PC-3 (cell line): ENCODE data around the gene ARF1. TPM values are rescaled to one million over a fixed set of nuclear protein-coding genes. Genes with fewer than 3 reads are reported as not detected.

Experiments used
- ATAC-seq: fragments of 200-7000 bp; cut with Tn5 transposase; 2 replicates; pipeline ENCODE4 v1.9.1; 2020; ENCODE audit warnings: mild to moderate bottlenecking, moderate library complexity
- BruUV-seq: library from RNA; stranded (reverse); fragments of 400-500 nt; replicated peaks from 2 replicates; lab custom pipeline; 2021; lab: Mats Ljungman, UMichigan
- CTCF ChIA-PET: fragments of 300-600 bp; sonication (Branson Sonifier 250); formaldehyde crosslinking; loops from one replicate; lab custom pipeline; 2022; ENCODE audit warnings: antibody characterized with exemption; lab: Charles Lee
- POLR2A ChIA-PET: fragments of 300-600 bp; sonication (Branson Sonifier 250); formaldehyde crosslinking; loops from one replicate; lab custom pipeline; 2022; ENCODE audit warnings: antibody characterized with exemption; ENCODE audit not compliant: unreplicated experiment; lab: Charles Lee
- DNase-seq: peaks from one replicate; pipeline ENCODE4 v3.0.0-alpha.2; 2015
- H2AFZ ChIP-seq: fragments of 300-600 bp; sonication (generic); 2 replicates; pipeline ENCODE4 v1.6.0; 2016; ENCODE audit warnings: antibody characterized with exemption, low read length
- H3F3A ChIP-seq: fragments of 300-600 bp; sonication (generic); one replicate; pipeline ENCODE4 v1.6.0; 2017; ENCODE audit warnings: antibody characterized with exemption, low read length, control low read depth, mild to moderate bottlenecking; ENCODE audit not compliant: unreplicated experiment
- H3K27ac ChIP-seq: fragments of 300-600 bp; sonication (generic); 2 replicates; pipeline ENCODE4 v1.5.1; 2016; ENCODE audit warnings: mild to moderate bottlenecking, low read length
- H3K27me3 ChIP-seq: fragments of 300-600 bp; sonication (generic); 2 replicates; pipeline ENCODE4 v1.6.1; 2016; ENCODE audit warnings: low read length, mixed read lengths
- H3K36me3 ChIP-seq: fragments of 300-600 bp; sonication (generic); 2 replicates; pipeline ENCODE4 v1.6.1; 2016; ENCODE audit warnings: low read depth, mixed run types, low read length, mixed read lengths
- H3K4me1 ChIP-seq: fragments of 300-600 bp; sonication (generic); 2 replicates; pipeline ENCODE4 v1.5.1; 2016; ENCODE audit warnings: low read length; ENCODE audit not compliant: insufficient read depth
- H3K4me2 ChIP-seq: fragments of 300-600 bp; sonication (generic); 2 replicates; pipeline ENCODE4 v1.6.0; 2016; ENCODE audit warnings: low read length
- H3K4me3 ChIP-seq: fragments of 300-600 bp; sonication (generic); 2 replicates; pipeline ENCODE4 v1.5.1; 2016; ENCODE audit warnings: mild to moderate bottlenecking, low read length, mixed read lengths
- H3K79me2 ChIP-seq: fragments of 300-600 bp; sonication (generic); 2 replicates; pipeline ENCODE4 v1.6.1; 2017; ENCODE audit warnings: low read length, mixed read lengths
- H3K9ac ChIP-seq: fragments of 300-600 bp; sonication (generic); 2 replicates; pipeline ENCODE4 v1.6.0; 2016; ENCODE audit warnings: mild to moderate bottlenecking, low read length
- H3K9me2 ChIP-seq: fragments of 300-600 bp; sonication (generic); replicated peaks from 2 replicates; pipeline ENCODE4 v1.6.1; 2016; ENCODE audit warnings: mixed run types, low read length, mixed read lengths
- H3K9me3 ChIP-seq: fragments of 300-600 bp; sonication (generic); 2 replicates; pipeline ENCODE4 v1.6.1; 2016; ENCODE audit warnings: low read length, mixed read lengths
- H4K20me1 ChIP-seq: fragments of 300-600 bp; sonication (generic); 2 replicates; pipeline ENCODE4 v1.6.1; 2016; ENCODE audit warnings: low read length, mixed read lengths
- EZH2 ChIP-seq: fragments of 300-600 bp; sonication (generic); IDR thresholded peaks from one replicate; pipeline ENCODE4 v1.6.1; 2017; ENCODE audit warnings: antibody characterized with exemption, mild to moderate bottlenecking, low read length; ENCODE audit not compliant: unreplicated experiment
- EZH2phosphoT487 ChIP-seq: fragments of 300-600 bp; sonication (generic); IDR thresholded peaks from 2 replicates; pipeline ENCODE4 v1.6.1; 2018; ENCODE audit warnings: mild to moderate bottlenecking, antibody characterized with exemption, low read length, borderline replicate concordance
- intact Hi-C: fragments of 100-400 bp; cut with micrococcal nuclease; formaldehyde crosslinking; loops from 2 replicates; pipeline ENCODE4 v1.9.0; 2023
- total RNA-seq: library from RNA; depleted of rRNA; stranded (reverse); fragments of >200 nt; gene quantifications from 2 replicates; pipeline ENCODE4 v1.2.3, GENCODE V29; 2014
- TF ChIP-seq, protein P1 (sequence below): fragments of 300-600 bp; sonication (generic); conservative IDR thresholded peaks from 2 replicates; pipeline ENCODE4 v1.5.1; 2017; ENCODE audit warnings: antibody characterized with exemption, low read depth, mild to moderate bottlenecking, low read length

The ARF1 gene
- total RNA-seq, 1 experiment from 2014 or later: 688 TPM

DNA sequence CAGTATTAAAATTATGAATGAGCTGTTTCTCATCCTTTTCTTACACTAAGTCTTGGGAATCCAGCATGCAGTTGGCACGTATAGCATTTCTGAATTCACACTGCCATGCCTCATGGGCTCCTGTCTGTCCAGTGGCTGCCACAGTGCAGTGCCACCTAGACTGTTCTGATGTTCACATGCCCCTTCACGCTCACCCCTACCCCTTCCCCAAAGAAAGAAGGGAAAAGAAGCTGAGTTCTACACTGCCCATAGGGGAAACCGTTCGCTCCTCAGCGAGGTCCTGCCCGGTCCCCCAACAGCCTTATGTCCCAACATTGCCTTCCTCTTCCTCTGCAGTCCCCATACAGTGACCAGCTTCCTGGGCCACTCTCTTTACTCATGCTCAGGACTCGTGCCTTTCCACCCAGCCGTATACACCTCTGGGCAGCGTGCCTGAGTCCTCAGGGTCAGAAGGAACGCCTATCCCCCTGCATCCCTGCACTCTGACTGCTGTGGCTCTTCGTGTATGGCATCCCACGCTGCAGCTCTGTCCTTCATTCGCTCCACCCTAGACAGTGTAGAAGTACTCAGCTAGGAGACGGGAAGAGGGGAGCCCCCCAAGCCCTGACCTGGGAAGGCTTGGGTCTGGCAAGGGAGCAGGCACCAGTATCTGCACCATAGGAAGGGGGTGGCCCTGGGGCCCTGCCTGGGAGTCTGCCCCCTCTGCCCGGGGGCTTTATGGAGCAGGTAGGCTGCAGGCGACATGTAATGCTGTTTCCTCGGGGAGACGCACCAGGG lies 24.1 kb upstream of the ARF1 start:
- ATAC-seq (no peak), DNase-seq (no peak)
- Histone ChIP-seq H3K9me2 (no peaks in the 10 kb centered on the region), H3K27ac (no peak overlapping the region), H3K4me2 (no peak overlapping the region), H4K20me1 (no peaks in the 10 kb centered on the region), H2AFZ (no peak overlapping the region), H3K27me3 (no peaks in the 10 kb centered on the region), H3K4me1 (peaks cover 8% of the 10 kb centered on the region; the same call in 1 of the 2 replicates), H3K9me3 (no peaks in the 10 kb centered on the region), H3K79me2 (no peaks in the 10 kb centered on the region), H3K36me3 (no peaks in the 10 kb centered on the region), H3K4me3 (no peak overlapping the region), H3F3A (peaks cover 4% of the 10 kb centered on the region), H3K9ac (no peak overlapping the region)
- BruUV-seq: no TSS peak
- ChIA-PET POLR2A (interaction anchor here (0.6 kb wide), 1 partner anchor 107 kb away, joined by 4 read pairs; no protein-coding TSS in a partner anchor), CTCF (interaction anchor here (0.8 to 1.1 kb wide), 2 partner anchors 54 to 59 kb away, joined by 3 to 6 read pairs; no protein-coding TSS in a partner anchor)
- TF ChIP-seq, protein P1, sequence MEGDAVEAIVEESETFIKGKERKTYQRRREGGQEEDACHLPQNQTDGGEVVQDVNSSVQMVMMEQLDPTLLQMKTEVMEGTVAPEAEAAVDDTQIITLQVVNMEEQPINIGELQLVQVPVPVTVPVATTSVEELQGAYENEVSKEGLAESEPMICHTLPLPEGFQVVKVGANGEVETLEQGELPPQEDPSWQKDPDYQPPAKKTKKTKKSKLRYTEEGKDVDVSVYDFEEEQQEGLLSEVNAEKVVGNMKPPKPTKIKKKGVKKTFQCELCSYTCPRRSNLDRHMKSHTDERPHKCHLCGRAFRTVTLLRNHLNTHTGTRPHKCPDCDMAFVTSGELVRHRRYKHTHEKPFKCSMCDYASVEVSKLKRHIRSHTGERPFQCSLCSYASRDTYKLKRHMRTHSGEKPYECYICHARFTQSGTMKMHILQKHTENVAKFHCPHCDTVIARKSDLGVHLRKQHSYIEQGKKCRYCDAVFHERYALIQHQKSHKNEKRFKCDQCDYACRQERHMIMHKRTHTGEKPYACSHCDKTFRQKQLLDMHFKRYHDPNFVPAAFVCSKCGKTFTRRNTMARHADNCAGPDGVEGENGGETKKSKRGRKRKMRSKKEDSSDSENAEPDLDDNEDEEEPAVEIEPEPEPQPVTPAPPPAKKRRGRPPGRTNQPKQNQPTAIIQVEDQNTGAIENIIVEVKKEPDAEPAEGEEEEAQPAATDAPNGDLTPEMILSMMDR: no peak
- TF ChIP-seq EZH2 (no peak), EZH2phosphoT487 (no peak)
- intact Hi-C loops: loop anchor here (5.0 kb wide), 1 partner anchor 56 kb away; no protein-coding TSS in a partner anchor

DNA sequence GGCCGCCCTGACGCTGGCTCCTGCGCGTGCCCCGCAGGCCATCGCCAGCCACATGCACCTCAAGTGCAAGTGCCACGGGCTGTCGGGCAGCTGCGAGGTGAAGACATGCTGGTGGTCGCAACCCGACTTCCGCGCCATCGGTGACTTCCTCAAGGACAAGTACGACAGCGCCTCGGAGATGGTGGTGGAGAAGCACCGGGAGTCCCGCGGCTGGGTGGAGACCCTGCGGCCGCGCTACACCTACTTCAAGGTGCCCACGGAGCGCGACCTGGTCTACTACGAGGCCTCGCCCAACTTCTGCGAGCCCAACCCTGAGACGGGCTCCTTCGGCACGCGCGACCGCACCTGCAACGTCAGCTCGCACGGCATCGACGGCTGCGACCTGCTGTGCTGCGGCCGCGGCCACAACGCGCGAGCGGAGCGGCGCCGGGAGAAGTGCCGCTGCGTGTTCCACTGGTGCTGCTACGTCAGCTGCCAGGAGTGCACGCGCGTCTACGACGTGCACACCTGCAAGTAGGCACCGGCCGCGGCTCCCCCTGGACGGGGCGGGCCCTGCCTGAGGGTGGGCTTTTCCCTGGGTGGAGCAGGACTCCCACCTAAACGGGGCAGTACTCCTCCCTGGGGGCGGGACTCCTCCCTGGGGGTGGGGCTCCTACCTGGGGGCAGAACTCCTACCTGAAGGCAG lies 23.4 kb upstream of the ARF1 start:
- Histone ChIP-seq H3K79me2 (no peaks in the 10 kb centered on the region), H3K4me1 (peaks cover 8% of the 10 kb centered on the region; the same call in 1 of the 2 replicates), H3K9me3 (no peaks in the 10 kb centered on the region), H3K9me2 (no peaks in the 10 kb centered on the region), H3K4me2 (peak overlapping the region; percentile 73), H2AFZ (peak overlapping the region; percentile 41), H3K4me3 (peak overlapping the region; percentile 58), H3K36me3 (no peaks in the 10 kb centered on the region), H3K9ac (no peak overlapping the region), H3F3A (peaks cover 4% of the 10 kb centered on the region), H4K20me1 (no peaks in the 10 kb centered on the region), H3K27me3 (no peaks in the 10 kb centered on the region), H3K27ac (no peak overlapping the region)
- BruUV-seq: no TSS peak
- POLR2A ChIA-PET: interaction anchor here (0.6 kb wide), 2 partner anchors 55 to 114 kb away, joined by 3 read pairs; no protein-coding TSS in a partner anchor
- CTCF ChIA-PET: interaction anchor here (0.6 to 1.0 kb wide), 2 partner anchors 16 to 60 kb away, joined by 3 to 13 read pairs; no protein-coding TSS in a partner anchor
- ATAC-seq: no peak; the same call in 1 of the 2 replicates
- no peak for TF ChIP-seq EZH2
- TF ChIP-seq EZH2phosphoT487: no peak
- TF ChIP-seq, protein P1: no peak
- DNase-seq: no peak
- intact Hi-C loops: loop anchor here (5.0 kb wide), 1 partner anchor 57 kb away; no protein-coding TSS in a partner anchor
